Ishikawa (cell line): ENCODE measurements around the gene RBP3.

ENCODE experiments used
- CEBPB ChIP-seq: IDR thresholded peaks from 2 replicates; pipeline ENCODE4 v1.6.1; 2012
- CREB1 ChIP-seq: IDR thresholded peaks from 2 replicates; pipeline ENCODE4 v1.6.1; 2012; ENCODE audit warnings: low read depth
- EGR1 ChIP-seq: IDR thresholded peaks from 2 replicates; pipeline ENCODE4 v1.6.1; 2012
- EP300 ChIP-seq: IDR thresholded peaks from 2 replicates; pipeline ENCODE4 v1.6.1; 2012; ENCODE audit warnings: borderline replicate concordance
- FOXM1 ChIP-seq: IDR thresholded peaks from 2 replicates; pipeline ENCODE4 v1.6.1; 2012; ENCODE audit warnings: low read depth, borderline replicate concordance
- NFIC ChIP-seq: IDR thresholded peaks from 2 replicates; pipeline ENCODE4 v1.6.1; 2012
- RAD21 ChIP-seq: IDR thresholded peaks from 2 replicates; pipeline ENCODE4 v1.6.1; 2012; ENCODE audit warnings: low read depth
- TAF1 ChIP-seq: IDR thresholded peaks from 2 replicates; pipeline ENCODE4 v1.6.1; 2012; ENCODE audit warnings: low read depth, mild to moderate bottlenecking
- TCF12 ChIP-seq: IDR thresholded peaks from 2 replicates; pipeline ENCODE4 v1.6.1; 2012; ENCODE audit warnings: low read depth
- TEAD4 ChIP-seq: IDR thresholded peaks from 2 replicates; pipeline ENCODE4 v1.6.1; 2012
- YY1 ChIP-seq: IDR thresholded peaks from 2 replicates; pipeline ENCODE4 v1.6.1; 2012; ENCODE audit warnings: low read depth
- ZBTB7A ChIP-seq: IDR thresholded peaks from 2 replicates; pipeline ENCODE4 v1.6.1; 2012; ENCODE audit warnings: low read depth
- TF ChIP-seq, protein P1 (sequence below): IDR thresholded peaks from 2 replicates; pipeline ENCODE4 v1.6.1; 2012; ENCODE audit warnings: low read depth, mild to moderate bottlenecking
- TF ChIP-seq, protein P2 (sequence below): IDR thresholded peaks from 2 replicates; pipeline ENCODE4 v1.6.1; 2012
- TF ChIP-seq, protein P3 (sequence below): IDR thresholded peaks from 2 replicates; pipeline ENCODE4 v1.6.1; 2012

RBP3 gene

DNA sequence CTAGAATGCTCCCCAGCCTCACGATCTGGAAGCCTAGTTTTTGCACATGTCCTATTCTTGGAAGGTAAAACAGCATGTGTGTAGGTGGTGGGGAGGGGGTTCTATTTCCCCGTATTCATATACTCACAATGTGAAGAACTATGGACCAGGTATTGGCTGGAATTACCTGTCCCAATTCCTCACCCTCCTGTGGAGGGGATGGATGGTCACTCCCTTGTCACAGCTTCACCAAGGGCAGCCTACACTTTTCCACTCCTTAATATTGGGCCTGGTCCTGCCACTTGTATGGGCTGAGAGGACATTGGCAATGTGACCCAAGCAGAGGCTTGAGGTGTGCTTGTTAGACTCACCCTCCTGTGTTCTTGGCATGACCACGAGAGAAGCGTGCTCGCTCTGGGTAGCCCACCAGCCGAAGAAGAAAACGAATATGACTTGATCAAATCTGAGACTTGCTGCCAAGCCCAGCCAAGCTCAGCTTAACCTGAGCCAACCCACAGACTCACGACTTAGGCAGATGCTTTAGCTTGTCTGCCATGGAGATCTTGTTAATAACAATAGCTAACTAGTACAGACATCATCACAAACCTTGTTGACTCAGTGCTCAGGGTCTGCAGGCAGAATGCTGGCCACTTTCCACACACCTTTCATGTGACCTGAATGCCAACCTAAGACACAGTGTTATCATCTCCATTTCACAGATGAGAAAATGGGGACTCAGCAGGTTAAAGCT is 18.7 kb downstream of the RBP3 start:
- no peak for TF ChIP-seq NFIC
- TF ChIP-seq YY1, result no peak
- TF ChIP-seq TCF12, result no peak
- TF ChIP-seq, protein P1, sequence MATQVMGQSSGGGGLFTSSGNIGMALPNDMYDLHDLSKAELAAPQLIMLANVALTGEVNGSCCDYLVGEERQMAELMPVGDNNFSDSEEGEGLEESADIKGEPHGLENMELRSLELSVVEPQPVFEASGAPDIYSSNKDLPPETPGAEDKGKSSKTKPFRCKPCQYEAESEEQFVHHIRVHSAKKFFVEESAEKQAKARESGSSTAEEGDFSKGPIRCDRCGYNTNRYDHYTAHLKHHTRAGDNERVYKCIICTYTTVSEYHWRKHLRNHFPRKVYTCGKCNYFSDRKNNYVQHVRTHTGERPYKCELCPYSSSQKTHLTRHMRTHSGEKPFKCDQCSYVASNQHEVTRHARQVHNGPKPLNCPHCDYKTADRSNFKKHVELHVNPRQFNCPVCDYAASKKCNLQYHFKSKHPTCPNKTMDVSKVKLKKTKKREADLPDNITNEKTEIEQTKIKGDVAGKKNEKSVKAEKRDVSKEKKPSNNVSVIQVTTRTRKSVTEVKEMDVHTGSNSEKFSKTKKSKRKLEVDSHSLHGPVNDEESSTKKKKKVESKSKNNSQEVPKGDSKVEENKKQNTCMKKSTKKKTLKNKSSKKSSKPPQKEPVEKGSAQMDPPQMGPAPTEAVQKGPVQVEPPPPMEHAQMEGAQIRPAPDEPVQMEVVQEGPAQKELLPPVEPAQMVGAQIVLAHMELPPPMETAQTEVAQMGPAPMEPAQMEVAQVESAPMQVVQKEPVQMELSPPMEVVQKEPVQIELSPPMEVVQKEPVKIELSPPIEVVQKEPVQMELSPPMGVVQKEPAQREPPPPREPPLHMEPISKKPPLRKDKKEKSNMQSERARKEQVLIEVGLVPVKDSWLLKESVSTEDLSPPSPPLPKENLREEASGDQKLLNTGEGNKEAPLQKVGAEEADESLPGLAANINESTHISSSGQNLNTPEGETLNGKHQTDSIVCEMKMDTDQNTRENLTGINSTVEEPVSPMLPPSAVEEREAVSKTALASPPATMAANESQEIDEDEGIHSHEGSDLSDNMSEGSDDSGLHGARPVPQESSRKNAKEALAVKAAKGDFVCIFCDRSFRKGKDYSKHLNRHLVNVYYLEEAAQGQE, result no peak
- no peak for TF ChIP-seq TAF1
- TF ChIP-seq EP300, result no peak
- TF ChIP-seq, protein P2, sequence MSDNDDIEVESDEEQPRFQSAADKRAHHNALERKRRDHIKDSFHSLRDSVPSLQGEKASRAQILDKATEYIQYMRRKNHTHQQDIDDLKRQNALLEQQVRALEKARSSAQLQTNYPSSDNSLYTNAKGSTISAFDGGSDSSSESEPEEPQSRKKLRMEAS, result no peak
- no peak for TF ChIP-seq EGR1
- TF ChIP-seq TEAD4, result no peak
- TF ChIP-seq ZBTB7A, result no peak
- TF ChIP-seq CEBPB, result no peak
- no peak for TF ChIP-seq FOXM1
- no peak for TF ChIP-seq RAD21

- TF ChIP-seq ZBTB7A, result no peak
- no peak for TF ChIP-seq CREB1
- no peak for TF ChIP-seq TAF1
- no peak for TF ChIP-seq FOXM1
- no peak for TF ChIP-seq RAD21
- TF ChIP-seq, protein P2, result no peak
- TF ChIP-seq, protein P1, result no peak
- no peak for TF ChIP-seq TEAD4
- no peak for TF ChIP-seq EP300
- TF ChIP-seq, protein P3, sequence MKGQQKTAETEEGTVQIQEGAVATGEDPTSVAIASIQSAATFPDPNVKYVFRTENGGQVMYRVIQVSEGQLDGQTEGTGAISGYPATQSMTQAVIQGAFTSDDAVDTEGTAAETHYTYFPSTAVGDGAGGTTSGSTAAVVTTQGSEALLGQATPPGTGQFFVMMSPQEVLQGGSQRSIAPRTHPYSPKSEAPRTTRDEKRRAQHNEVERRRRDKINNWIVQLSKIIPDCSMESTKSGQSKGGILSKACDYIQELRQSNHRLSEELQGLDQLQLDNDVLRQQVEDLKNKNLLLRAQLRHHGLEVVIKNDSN, result no peak
- TF ChIP-seq EGR1, result no peak
Measured at GRCh38 chr10:47367646-47368045, 19.5 kb downstream of the RBP3 start.

GRCh38 chr10:47368431-47369180 is 20.4 kb downstream of the RBP3 start:
- TF ChIP-seq TAF1 (no peak), ZBTB7A (no peak), YY1 (no peak), TCF12 (no peak), TEAD4 (no peak), CEBPB (no peak), CREB1 (no peak), FOXM1 (no peak), EGR1 (no peak), NFIC (no peak), EP300 (no peak), RAD21 (no peak)
- TF ChIP-seq, protein P3, result no peak
- TF ChIP-seq, protein P1, result no peak
- TF ChIP-seq, protein P2, result no peak
